HG03565 (cell line): Measurements from ENCODE around the gene ERICH6B.

ENCODE experiments used
- ATAC-seq: cut with Tn5 transposase; IDR thresholded peaks from one replicate; pipeline ENCODE4 v1.9.1; 2021; ENCODE audit warnings: mild to moderate bottlenecking, moderate library complexity; ENCODE audit not compliant: unreplicated experiment

ERICH6B gene

DNA sequence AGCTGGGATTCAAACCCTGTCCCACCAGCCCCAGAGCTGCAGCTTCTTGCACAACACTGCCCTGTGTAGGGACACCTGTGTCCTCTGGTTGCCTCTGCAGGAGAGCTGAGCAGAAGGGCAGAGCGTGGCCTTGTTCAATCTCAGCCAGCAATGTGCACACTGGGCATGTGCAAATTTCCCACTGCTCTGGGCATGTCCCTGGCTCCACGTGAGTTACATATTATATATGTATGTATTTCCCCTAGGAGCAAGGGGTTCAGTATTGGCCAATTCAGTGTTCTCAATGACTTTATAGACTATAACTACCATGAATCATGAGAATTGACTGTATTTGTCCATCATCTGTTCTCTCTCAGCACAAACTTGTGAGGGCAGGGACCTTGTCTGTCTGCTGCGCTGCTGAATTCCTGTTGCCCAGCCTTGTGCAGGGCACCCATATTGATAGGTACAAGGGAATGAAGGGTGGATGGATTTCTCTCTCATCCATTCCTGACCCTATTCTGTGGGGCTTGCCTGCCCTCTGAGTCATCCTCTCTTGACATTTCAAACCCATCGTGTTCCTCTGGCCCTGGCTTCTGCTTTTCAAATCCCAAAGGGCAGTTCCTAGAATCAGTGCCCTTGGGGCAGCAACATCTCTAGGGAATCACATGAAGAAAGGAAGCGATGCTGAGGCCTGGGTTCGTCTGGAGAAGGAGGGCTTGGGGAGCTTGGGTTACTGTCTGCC is 69.7 kb downstream of the ERICH6B start:
- ATAC-seq, result no peak

DNA sequence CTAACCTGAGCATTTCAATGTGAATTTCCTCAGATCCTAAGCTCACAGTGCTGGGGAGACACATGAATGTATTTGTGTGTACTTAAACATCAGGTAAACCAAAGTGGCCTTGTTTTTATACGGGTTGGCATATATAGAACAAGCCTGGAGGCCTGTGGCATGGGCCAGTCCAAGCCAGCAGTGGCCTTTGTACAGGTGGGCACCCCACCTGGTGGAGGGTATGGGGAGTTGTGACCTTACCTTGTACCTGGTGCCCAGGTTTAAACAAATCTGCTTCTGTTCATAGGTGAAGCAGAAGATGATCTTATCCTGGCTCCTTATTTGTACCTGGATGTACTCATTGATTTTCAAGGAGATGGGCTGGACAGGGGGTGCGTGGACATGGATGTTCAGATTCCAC is 71.0 kb downstream of the ERICH6B start:
- no peak for ATAC-seq

DNA sequence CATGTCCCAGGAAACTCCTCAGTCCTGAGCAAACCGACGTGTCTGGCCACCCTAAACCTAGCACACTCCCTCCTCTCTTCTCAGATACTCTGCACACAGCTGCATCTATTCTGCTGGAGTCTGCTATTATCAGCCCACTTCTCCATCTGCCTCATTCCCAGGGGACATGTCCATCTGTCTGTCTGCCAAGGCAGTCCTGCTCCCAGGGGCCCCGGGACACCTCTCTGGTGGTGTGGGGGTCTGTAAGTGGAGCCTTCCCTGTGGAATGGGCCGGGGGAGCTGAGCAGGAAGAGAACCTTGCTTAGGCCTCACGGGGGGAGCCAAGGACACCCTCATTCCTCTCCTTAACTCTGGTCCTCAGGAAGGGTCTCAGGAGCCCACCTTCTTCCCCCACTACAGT is 72.7 kb downstream of the ERICH6B start:
- ATAC-seq, result no peak

DNA sequence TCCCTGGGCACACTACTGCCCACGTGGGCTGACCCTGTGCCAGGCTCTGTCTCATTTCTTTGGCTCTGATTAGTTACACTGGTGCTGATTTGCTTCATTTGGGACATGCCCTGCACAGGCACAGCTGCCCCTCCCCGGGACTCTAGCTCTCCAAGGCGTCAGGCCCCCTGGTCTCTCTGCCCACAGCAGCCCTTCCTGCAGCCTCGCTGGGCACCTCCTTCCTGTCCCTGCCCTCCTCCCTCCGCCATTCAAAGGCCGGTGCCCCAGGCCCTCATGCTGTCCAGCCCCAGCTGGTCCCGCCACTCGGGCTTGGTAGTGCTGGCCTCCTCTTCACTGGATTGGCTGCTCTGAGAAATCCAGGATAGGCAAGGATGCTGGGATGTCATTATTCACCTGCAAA is 73.1 kb downstream of the ERICH6B start:
- no peak for ATAC-seq

DNA sequence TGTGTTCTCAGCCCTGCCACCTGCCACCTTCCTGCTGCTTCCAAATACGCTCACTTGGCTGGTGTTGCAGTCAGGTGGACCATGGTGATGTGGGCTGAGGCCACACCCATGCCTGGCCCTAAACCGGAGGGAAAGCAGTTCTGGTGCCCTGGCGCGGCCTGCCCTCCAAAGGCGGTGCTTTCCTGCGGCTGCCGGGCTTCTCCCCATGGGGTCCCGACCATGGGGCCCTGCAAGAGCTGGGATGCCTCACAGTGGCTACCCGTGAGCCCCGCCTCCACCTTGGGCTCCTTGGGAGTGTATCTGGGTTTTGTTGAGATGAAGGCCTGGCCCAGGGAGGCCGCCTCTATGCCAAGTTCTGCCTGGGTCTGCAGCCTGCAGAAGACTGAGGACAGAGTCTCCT is 73.7 kb downstream of the ERICH6B start:
- ATAC-seq, result no peak

DNA sequence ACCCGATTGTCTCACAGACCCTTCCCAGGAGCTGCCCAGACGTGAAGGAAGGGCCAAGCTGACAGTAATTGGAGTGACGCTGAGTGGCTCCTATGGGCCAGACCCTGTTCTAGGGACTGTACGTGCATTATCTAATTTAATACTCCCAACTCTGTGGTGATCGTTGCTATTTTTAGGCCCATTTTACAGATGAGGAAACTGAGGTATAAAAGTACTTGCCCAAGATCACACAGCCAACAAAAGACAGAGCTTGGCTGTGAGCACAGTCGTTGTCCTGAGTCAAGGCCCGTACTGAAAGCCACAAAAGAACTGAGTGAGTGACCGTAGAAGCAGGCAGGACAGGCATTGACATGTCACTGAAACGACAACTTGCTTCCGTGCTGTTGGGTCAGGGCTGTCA is 74.7 kb downstream of the ERICH6B start:
- no peak for ATAC-seq

DNA sequence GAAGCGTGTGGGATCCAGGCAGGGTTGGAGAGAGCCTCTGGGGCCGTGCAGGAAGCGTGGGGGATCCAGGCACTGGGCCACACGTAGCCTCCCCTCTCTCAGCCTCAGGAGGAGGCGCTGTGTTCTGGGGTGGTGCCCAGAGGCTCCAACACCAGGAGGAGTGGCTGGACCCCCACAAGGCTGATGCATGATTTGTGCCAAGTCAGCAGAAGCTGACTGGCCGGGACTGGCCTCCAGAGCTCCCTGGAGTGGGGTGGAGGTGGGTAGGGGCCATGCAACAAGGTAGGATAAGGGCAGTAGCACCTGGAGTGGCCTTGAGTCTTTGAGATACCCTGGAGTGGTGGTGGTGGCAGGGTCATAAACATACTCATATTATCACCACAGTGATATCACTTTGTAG is 75.3 kb downstream of the ERICH6B start:
- no peak for ATAC-seq

DNA sequence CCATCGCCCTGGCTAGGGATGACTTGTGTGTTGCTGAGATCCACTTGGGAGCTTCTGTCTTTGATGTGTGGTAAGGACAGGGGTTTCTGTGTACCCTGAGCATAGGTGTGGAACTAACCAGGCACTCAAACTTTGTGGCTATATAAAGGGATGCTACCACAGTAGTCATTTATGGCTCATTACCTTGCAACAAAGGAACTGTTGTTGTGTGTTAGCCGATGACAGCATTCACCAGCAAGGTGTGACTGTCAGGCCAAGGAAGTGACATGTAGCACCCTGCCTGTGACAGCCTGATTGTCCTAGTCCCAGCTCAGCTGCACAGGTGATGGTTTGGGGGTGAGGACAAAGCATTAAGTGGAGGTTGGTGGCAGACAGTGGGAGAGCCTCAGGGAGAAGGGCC is 77.2 kb downstream of the ERICH6B start:
- ATAC-seq, result no peak

DNA sequence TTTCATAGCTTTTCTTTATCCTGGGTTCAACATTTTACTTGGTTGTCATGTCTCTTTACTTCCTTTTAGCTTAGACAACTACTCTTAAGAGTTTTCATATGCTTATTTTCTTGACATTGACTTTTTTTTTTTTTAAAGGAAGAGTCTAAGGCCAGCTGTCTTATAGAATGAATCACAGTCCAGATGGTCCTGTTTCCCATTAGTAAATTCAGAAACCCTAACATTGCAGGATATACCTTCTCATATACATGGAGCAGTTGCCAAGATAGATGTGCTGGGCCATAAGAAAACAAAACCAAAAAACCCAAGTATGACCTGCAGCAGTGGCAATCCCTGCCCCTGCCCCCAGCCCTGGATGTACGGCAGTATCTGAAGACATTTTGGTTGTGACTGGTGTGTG is 78.0 kb downstream of the ERICH6B start:
- ATAC-seq, result no peak

DNA sequence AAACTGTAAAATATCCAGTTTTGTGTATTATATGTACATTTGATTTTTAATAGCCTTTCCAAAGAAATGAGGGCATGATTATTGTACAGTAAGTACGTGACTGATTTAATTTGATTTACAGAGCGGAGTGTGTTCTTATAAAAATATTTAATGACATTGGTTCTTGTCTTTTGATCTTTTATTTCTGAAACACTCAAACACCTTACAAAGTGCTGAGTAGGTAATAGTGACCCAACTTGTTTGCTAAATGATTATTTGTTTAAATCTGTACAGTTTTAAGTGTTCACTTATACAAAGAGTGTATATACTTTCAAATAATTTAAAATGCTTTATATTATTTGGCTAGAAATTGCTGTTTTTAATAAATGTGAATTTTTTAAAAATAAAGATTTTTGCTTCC is 79.3 kb downstream of the ERICH6B start:
- ATAC-seq, result no peak

DNA sequence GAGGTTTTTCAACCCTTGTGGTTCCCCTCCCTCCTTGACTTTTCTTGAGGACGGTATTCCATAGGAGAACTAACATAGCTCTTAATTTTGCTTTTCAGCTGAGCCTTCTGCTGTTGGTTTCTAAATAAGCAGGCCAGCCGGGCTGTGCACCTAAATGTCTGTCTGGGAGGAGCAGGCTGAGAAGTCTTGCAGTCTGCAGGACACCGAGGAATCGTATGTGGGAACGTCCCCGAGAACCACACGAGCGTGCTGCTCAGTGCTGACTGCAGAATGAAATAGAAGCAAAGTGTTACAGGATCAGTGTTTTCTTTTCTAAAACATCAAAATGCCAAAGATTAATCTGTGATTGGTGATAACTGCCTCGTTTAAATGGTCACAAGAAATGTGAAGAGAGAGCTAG is 80.9 kb downstream of the ERICH6B start:
- no peak for ATAC-seq

DNA sequence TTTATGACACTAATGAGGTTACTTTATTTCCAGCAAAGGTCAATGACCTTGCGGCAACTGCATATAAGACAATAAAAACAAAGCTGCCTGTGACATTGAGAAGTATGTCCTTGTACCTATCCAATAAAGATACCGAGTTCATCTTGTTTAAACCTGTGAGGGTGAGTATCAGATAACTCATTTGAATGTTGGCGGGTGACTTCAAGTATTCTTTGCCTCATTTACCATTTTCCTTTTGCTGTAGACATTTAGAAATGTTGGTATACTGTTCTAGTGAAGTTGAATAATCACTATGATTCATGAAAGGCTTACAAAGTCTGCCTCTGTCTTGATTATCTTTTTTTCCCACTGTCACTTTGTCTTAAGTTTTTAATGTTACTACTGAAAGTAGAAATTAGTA is 85.8 kb downstream of the ERICH6B start:
- ATAC-seq, result no peak

DNA sequence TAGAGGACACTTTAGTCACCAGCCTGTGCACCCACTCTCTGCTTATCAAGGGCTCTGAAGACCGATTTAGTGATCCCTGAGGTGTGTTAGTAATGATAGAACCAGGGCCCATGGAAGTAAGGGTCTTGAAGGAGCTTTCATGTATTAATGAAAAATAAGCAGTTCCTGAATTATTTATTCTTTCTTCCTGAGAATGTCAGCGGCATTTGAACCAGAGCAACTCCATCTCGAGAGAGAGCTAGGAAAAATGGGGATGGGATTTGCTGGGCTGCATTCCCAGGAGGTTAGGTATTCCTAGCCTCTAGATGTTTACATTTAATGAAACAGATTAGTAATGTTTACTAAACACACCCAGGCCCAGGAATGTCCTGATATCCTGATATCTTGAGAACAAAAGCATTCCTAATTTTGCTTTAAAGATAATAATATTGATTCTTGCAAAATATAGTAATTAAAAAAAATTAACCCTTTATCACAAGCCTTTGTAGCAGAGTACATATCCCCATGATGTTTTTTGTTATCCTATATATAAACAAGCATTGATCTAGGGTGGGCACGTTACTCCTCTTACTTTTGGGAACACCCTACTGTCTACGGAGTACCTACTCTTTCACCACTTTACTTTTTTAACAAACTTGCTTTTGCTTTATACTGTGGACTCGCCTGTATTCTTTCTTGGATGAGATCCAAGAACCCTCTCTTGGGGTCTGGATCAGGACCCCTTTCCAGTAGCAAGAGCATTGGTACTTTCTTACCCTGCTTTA is 87.7 kb downstream of the ERICH6B start:
- ATAC-seq, result no peak

DNA sequence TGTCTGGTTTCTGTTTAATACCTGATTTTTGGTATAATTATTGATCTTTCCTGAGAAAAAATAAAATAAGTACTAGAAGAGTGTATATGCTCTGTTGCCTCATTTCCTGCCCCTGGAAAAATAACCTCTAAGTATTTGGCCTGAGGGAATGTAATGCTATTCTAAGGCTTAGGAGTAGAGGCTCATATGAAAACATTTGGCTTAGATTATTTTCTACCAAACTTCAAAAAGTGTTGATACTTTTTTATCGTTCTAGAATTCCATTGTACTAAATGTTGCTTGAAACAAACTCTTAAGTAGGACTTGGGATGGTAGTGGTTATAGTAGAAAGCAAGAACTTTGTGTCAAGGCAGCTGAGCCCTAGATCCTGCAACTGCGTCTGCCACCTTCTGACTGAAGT is 93.0 kb downstream of the ERICH6B start:
- ATAC-seq, result no peak

DNA sequence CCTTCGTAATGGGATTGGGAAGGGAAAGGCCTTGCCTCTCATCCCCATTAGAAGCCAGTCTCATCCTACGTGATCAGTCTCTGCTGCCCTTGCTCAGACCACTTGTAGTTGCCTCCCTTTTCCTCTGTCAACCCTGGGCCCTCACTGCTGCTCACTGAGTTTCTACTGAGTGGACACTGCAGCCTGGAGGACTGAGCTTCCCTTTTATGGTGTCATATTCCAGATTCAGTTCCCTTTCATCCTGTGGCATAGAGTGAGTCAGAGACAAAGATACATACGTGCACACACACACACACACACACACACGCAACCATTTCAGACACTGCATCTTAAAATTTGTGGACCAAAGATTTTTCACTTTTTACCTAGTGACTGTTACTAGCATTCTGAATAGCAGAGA is 94.2 kb downstream of the ERICH6B start:
- no peak for ATAC-seq

DNA sequence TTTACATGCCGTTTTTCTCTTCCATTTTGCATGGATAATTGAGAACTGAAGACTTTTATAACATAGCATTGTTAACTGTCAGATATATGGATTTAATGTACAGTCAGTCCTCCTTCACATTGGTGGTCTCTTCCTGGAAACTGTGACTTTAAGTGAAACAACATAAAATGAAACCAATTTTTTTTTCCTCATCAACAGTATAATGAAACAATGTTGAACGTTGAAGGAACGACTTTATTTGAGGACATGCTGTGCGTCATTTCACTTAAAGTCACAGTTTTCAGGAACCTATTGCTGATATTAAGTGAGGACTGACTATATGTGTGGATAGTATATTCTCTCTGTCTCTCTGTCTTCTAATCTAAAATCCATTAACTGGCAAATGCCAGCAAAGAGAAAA is 96.0 kb downstream of the ERICH6B start:
- no peak for ATAC-seq

DNA sequence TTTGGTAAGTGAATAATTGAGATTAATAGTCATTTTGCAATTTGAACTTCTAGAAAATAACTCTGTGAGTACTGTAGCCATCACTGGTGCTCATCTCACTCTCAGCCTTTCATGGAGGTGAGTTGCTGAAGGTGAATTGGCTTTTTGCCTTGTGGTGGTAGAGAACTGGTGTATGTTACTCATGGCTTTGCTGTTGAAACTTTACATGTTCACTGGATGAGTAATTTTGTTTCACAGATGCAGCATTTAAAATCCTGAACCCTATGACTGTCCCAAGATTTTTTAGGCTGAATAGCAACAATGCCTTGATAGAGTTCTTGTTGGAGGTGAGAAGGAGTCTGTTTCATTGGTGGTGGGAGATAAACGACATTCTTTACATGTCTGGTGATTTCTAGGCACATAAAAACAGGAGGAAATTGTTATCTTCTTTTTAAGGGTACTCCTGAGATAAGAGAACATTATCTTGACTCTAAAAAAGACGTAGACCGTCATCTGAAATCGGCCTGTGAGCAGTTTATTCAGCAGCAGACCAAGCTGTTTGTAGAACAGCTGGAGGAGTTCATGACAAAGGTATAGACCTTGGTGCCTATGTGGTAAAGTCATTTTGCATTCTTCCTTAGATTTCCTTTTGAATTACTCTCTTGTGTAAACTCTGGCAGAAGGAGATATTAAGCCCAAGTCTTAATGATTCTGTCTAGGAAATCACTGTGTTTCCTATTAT is 96.9 kb downstream of the ERICH6B start:
- ATAC-seq, result no peak

DNA sequence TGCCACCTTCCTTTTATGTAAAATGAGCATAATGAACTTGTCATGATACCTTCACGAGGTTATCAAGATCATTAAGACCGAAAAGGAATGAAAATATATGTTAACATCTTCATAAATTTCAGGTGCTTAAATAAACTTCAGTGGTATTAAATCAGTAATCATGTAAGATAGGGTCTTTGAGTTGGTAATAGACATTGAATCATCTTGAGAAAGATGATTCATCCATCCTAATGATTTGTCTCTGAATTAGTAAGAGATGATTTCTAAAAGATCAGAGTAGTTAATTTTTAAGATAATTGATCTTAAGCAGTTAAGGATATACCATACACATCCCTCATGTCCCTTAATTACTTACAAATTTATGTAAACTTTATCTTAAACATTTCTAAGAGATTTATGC is 98.8 kb downstream of the ERICH6B start:
- no peak for ATAC-seq

DNA sequence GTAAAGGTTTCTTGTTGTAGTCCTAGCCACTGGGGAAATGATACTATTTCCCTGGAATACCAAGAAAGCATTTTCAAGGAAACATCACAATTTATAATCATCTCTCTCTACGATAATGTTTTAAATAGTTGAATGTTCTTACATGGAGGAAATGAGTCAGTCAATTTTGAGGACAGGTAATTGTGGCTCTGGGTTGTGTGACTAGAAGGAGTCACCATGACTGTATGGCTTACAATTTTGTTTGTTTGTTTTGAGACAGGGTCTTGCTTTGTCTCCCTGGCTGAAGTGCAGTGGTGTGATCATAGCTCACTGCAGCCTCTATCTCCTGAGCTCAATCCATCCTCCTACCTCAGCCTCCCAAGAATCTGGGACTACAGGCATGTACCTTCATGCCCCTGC is 103.4 kb downstream of the ERICH6B start:
- ATAC-seq, result no peak

DNA sequence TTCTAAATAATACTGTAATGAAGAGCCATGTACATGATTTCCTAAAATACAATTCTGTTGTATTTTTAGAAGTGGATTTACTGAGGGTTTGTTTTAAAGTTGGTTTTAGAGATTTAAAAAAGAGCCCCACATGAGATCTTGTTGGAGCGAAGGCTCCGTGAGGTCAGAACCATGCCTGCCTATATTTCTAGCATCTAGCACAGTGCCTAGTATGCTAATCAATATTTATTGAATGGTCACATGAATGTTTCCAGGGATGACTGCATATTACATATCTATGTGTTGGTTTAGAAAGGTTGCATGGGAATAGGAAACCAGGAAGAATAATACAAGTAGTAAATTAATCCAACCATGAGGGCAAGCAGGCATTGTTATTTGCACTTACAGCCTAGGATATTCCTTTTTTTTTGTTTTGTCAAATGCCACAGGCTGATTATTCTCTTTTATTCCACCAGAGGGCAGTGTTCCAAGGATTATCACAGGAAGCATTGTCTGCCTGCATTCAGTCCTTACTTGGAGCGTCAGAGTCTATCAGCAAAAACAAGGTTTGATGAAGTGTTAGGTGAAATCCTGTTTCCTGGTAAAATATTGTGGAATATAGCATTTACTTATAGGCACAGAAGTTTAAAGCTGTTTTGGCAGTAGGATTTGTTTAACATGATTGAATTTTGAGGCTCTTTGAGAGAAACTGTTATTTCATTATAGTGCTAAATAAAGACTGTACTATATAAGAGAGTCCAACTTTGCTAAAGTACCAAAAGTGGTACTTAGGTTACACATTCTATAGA is 104.0 kb downstream of the ERICH6B start:
- ATAC-seq, result peak; percentile 46

DNA sequence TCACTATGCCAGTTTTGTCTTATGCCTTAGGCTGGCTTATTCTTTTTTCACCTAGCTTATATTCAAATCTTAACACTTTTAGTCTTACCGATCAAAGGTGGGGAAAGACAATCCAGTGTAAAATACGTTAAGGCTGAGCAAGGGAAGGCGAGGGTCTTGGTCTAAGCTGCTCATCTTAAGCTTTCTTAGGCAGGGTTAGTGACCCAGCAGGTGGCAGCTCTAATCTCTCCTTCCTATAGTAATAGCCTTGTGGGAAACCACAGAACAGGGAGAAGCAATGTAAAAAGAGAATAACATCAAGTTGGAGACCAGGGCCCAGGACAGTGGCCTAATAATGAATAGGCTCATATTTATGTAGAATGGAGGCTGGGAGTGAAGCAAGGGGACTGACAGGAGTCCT is 104.9 kb downstream of the ERICH6B start:
- ATAC-seq, result no peak
